Stimulated activated CD4-positive, alpha-beta T cell treated with anti-CD3 and anti-CD28 coated beads, Interleukin-4, amount 100 ng/mL, for 24 hours (primary cell): ENCODE results near the gene TMEM151B.
"Not testable (repeated sequence)": the region's sequence is repeated elsewhere in the genome, so short reads cannot be mapped to it uniquely, and the experiment has no call there.

Experiments
- DNase-seq: peaks from one replicate; pipeline ENCODE4 v3.0.0-alpha.2; 2020

TMEM151B gene

GRCh38 chr6:44269921-44270525 is at the start of gene TMEM151B:
TSS of gene TMEM151B (plus strand) at chr6:44270450. CDS start at chr6:44270743, 293 bp downstream.
- no peak for DNase-seq

- DNase-seq = no peak
These were observed 49.3 kb upstream of the TMEM151B start for GRCh38 chr6:44220913-44221290.

GRCh38 chr6:44221291-44221960 is 48.8 kb upstream of the TMEM151B start:
- peak; percentile 68 for DNase-seq

GRCh38 chr6:44221961-44222335 is 48.3 kb upstream of the TMEM151B start:
- no peak for DNase-seq

GRCh38 chr6:44222486-44223318 is 47.5 kb upstream of the TMEM151B start:
- no peak for DNase-seq

GRCh38 chr6:44223319-44224028 is 46.8 kb upstream of the TMEM151B start, which contains the start of gene SLC29A1:
TSS of gene SLC29A1 (plus strand) at chr6:44223595. CDS start at chr6:44227314, 3,719 bp downstream.
- peak; percentile 82 for DNase-seq

- DNase-seq = peak; percentile 43
These were observed 46.0 kb upstream of the TMEM151B start for GRCh38 chr6:44224029-44224964.

GRCh38 chr6:44224965-44225305 is 45.3 kb upstream of the TMEM151B start:
- no peak for DNase-seq

- no peak for DNase-seq
These were observed 44.5 kb upstream of the TMEM151B start for GRCh38 chr6:44225579-44226325.

- no peak for DNase-seq
These were observed 43.7 kb upstream of the TMEM151B start for GRCh38 chr6:44226368-44227147.

GRCh38 chr6:44227148-44227793 is 43.0 kb upstream of the TMEM151B start:
- DNase-seq = no peak

- no peak for DNase-seq
These were observed 42.2 kb upstream of the TMEM151B start for GRCh38 chr6:44228031-44228430.

GRCh38 chr6:44228433-44228832 is 41.8 kb upstream of the TMEM151B start:
- no peak for DNase-seq

GRCh38 chr6:44228836-44229235 is 41.4 kb upstream of the TMEM151B start:
- no peak for DNase-seq

GRCh38 chr6:44229376-44230033 is 40.7 kb upstream of the TMEM151B start:
- DNase-seq = no peak

GRCh38 chr6:44230034-44230675 is 40.1 kb upstream of the TMEM151B start:
- DNase-seq = no peak

- not testable (repeated sequence) for DNase-seq
These were observed 38.8 kb upstream of the TMEM151B start for GRCh38 chr6:44231426-44231825.

GRCh38 chr6:44232676-44233566 is 37.3 kb upstream of the TMEM151B start:
- no peak for DNase-seq
